Dermis blood vessel endothelial cell (primary cell): ENCODE data around the gene LOXL4. TPM values are rescaled to one million over a fixed set of nuclear protein-coding genes. Genes with fewer than 3 reads are reported as not detected.

Experiments used
- DNase-seq: peaks from one replicate; pipeline ENCODE4 v3.0.0; 2010
- total RNA-seq: library from RNA; depleted of rRNA; stranded (reverse); fragments of >200 nt; gene quantifications from 2 replicates; pipeline ENCODE4 v1.2.3, GENCODE V29; 2014

LOXL4 gene
- total RNA-seq, 1 donor from 2014 or later: 0.68 TPM

DNA sequence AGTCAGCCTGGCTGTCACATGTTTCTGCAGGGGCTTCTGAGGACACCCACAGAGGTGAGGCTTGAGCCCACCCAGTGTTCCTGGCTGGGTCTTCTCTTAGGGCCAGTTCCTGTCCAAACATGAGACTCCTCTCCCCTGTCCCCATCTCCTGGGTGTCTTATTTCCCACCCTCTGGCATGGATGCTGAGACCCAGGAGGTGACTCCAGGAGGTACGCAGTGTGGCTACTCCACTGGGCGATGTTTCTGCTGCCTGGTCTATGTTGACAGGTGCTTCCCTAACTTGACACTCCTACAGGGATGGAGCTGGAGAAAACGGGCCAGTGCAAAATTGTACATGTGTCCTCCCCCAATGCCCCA is 26.3 kb upstream of the LOXL4 start:
- no peak for DNase-seq

DNA sequence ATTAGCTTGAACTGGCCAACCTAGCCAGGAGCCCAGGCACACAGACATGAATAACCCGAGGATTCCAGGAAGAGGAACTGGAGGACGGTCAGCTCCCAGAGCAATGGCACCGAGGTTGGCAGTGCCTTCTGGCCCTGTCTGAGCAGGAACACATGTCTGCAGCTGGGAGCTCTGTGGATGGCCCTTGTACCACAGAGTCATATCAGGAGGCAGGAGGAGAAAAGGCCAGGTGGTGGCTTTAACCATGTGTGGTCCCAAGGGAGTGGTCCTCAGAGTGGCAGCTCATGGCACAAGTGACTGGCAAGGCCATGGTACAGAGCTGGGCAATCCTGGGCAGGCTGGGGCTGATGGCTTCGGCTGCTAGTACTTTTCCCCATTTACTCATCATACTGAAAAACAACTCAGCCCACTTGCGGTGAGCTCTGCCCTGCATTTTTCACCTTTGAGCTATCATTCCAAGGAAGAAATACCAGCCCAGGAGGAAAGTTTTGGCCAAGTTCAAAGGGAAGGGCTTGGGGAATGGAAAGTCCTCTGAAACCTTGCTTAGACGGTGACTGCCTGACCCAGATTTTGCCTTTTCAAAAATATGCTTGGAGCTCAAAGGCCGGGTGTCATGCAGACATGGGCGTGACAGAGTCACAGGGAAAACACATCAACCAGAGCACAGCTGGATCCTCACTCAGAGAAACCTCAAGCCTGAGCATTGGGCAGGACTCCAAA is 25.7 kb upstream of the LOXL4 start:
- DNase-seq: no peak

DNA sequence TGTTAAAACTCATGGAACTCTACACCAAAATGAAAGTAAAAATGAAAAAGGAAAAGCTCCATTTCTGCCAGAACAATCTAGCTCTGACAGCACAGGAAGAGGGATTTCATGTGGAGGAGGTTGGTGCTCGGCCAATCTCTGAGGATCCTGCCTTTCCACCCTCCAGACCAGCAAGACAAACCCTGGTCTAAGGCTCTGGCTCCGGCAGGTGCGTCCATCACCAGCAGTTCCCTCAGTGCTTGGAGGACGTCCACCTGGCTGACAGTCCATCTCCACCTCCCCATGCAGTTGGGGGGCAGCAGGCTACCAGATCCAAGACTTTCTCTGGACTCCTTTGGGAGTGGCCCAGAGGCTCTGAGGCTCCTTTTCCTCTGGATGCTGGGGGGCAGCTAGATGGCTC is 25.0 kb upstream of the LOXL4 start:
- no peak for DNase-seq

- no peak for DNase-seq
Observed at GRCh38 chr10:98289802-98290209, 21.8 kb upstream of the LOXL4 start.

DNA sequence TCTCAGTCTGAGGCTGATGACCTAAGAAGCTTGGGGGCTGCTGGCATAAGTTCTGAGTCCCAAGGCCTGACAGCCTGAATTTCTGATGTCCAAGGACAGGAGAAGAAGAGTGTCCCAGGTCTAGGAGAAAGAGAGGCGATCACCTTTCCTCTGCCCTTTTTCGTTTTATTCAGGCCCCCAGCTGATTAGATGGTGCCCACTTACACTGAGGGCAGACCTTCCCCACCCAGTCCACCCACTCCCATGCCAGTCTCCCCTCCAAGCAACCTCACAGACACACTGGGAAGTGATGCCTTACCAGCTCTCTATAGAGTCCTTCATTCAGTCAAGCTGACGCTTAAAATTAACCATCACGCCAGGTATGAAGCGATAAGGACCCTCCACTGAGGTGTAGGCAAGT is 19.3 kb upstream of the LOXL4 start:
- no peak for DNase-seq

GRCh38 chr10:98286419-98286818 is 18.4 kb upstream of the LOXL4 start:
- no peak for DNase-seq

DNA sequence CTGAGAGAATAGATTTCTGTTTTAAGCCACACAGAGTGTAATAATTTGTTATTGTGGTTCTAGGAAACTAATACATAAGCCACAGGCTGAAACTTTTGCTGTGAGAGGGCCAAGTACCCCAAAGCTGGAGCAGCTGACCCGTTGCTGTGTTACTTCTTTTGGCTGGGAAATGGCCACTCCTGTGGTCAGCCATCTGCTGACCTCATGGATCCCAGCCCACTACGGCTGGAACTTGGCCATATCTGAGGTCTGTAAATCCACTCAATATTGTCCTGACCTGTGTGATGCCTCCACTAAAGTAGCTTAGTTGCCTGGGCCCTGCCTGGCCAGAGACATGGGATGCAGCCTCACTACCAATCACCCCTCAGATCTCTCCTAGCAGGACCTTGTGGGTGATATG is 17.4 kb upstream of the LOXL4 start:
- no peak for DNase-seq

- DNase-seq: no peak
Observed at GRCh38 chr10:98276311-98276710, 8.3 kb upstream of the LOXL4 start.

DNA sequence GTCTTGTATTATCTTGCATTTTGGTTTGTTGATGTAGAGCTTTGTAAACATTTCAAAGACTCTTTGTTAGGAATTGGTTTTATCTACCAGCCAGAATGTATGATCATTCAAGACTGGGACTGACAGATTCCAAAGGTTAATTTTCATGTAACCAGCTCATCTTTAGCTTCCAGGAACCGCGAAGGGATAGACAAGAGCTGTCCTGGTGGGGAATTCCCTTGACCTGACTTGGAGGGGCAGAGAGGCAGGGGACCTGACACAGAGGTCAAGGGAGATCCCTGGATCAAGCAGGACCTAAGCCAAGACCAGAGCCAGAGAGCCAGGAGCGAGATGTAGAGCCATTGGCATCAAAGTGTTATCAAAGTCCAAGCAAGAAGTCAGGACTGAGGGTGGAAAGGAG is 6.6 kb upstream of the LOXL4 start:
- DNase-seq: no peak

DNA sequence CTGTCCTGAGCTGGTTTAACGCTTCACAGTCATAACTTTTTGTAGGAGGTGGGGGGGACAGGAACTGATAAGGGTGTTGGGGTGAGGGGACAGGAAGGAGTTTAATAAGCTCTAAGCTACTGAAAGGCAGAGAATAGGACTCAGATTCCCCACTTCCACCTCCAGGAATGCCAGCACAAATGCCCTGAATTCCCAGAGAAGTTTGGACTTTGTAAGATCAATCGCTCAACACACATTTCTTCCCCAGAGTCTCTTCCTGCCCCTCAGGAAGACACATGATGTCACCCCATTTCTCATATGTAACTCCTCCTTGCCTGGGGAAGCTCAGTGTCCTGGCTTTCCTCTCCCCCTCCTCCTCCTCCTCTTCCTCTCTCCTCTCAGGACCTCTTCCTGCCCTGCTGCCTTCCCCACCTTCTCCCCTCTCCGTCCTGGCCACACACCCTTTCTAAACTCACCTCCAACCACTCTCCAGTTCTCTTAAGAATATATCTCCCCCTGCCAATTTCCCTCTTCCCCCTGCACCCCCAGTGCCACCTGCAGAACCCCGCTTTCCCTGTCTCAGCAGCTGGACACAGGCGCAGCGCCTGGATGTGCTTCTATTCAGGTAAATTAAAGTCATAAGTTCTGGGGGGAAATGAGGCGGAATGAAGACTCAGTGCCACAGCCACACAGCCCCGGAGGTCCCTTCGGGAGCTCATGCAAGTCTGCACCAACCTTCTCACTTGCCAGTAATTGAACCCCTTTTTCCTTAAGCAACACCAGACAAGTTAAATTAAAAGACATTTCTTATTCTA is 5.3 kb upstream of the LOXL4 start:
- peak; percentile 22 for DNase-seq

DNA sequence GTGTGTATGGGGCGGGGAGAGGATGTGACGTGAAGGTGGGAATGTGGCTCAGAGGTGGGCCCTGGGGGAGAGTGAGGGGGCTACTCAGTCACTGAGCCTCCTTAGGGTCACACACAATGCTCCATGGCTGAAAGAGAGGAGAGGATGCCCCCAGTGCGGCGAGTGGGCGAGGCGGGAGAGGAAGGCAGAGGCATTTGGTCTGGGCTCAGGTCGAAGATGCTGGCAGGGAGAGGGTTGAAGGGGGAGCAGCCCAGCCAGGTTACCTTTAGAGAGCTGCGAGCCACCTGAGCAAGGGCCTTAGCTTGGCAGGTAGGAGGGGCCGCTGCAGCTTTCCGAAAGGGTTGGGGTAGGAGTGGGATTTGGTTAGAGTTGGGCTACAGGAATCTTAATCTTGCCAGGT is 4.7 kb upstream of the LOXL4 start:
- no peak for DNase-seq

DNA sequence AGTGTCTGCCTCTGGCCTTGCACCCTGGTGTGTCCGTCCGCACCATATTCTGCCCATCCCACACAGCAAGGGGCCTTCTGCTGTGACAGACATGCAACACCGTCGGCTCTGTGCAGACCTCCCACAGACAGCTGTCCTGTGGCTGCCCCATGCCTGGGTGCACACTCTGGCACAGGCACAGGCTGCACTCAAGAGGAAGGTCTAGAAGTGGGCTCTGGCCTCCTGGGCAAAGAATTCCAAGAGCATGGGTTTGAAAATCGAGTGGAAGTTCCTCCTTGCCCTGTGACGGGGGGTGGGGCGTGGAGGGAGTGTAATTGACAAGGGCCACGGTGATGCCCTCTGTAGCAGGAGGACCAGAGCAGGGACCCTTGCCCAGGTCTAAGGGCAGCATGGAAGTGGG is 4.3 kb upstream of the LOXL4 start:
- DNase-seq: no peak

DNA sequence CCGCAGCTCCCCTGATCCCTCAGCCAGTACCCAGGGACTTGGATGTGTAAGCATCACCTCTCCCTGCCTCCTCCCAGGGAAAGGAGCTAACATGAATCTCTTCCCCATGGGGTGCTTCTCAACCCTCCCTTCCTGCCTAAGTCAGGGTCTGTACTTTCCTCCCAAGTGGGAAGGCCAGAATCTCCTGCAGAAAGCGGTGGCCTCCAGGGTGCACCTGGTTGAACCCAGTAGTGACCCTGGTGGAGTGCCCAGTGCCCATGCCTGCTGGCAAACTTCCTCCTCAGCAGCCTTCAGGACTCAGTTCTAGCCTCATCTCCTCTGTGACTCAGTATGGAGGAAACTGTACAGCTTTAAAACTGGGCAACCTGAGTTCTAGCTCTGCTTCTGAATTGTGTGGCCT is 2.8 kb upstream of the LOXL4 start:
- DNase-seq: no peak

DNA sequence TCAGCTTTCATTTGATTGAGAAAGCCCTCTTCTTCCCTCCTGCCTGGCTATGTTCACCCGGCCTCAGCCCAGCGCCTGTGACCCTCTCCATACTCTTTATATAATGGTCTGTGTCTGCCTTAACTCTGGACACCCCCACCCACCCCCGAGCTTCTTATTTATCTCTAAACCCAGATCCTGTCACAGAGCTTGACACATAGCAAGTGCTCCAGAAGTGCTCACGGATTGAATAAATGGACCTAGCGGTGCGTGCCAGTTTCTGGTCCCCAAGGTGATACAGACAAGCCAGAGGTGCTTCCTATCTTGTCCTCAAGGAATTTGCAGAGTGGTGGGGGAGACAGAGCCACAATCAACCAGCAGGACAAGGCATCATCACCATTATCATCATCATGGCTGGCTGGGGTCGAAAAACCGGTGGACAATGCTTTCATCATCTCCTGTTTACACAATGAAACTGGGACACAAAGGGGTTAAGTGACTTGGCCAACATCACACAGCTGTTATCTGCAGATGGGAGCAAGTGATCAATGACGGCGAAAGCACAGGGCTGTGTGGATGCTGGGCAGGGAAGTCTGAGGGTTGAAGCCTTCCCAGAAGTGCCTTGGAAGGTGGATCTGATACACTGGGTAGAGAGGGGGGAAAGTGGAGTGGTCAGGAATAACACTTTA is 2.2 kb upstream of the LOXL4 start:
- DNase-seq: peak; percentile 18

DNA sequence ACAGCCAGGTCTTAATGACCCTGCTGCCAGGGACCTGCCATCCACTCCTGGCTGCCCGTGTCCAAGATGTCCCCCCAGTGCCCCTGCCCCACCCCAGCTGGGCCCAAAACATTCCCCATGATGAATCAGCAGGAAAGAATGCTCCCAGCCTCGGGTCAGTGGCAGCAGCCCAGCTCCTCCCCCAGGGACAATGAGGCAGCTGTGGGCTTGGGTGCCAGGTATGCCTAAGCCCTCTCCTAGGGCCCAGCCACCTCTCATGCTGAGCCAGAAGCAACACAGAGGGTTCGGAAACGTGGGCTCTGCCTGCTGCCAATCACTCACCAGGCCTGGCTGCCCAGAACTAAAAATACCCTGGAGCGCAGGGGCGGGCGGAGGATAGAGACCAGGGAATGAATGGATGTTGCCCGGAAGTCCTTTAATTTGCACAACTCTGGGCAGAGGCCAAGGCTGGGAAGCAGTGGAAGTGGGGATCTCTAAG is 1.5 kb upstream of the LOXL4 start:
- peak; percentile 68 for DNase-seq

DNA sequence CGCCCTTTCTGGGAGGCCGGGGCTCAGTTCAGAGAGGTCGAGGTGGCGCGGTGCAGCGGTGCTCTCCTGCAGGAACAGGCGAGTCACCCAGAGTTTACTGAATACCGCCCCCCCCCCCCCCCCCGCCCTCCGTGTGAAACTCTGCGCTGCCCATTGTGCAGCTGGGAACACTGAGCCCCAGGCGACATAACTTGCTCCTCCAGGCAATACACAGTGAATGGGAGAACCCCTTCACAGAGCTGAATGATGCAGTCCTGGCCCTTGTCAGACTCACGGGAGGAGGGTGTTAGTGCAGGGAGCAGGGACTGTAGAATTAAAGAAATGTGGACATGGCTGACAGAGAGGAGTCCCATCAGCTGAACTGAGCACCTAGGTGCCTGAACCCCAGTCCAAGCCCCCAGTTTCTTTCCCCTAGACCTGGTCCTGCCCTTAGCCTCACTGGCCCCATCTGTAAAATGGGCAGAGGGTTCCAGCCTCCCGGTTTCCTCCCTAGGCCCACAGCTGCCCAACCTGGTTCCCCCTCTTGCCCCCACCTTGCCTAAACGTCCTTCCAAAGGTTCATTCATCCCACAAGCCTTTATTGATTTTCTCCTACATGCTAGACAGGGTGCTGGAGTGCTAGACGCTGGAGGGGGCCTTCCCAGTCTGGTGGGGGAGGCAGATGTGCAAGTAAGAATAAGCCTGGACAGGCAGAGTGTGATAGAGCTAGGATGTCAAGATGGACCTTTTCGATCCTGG is 869 bp upstream of the LOXL4 start:
- DNase-seq: peak; percentile 16

- DNase-seq: no peak
Observed at GRCh38 chr10:98267069-98267893, 713 bp downstream of the LOXL4 start.

DNA sequence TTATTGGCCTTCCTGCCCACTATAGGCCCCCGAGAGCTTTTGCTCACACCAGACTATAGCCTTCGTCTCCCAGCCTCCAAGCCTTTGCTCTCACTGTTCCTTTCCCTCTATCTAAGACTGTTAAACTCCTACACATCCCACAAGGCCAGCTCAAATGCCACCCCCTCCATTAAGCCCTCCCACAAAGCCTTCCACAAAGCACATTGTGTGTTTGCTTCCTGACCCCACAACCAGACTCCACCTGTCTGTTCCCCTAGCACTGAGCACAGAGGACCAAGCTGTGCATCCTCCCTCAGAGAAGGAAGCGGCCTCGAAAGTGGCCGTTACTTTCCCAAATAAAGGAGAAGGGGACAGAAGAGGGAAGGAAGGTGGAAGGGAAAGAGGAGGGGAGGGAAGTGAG is 1.3 kb downstream of the LOXL4 start:
- no peak for DNase-seq

- DNase-seq: no peak
Observed at GRCh38 chr10:98265403-98266378, 2.3 kb downstream of the LOXL4 start.

GRCh38 chr10:98264378-98265065 is 3.5 kb downstream of the LOXL4 start:
- DNase-seq: no peak
